Measurements from ENCODE around the gene ZBTB8OS.
"Not testable (repeated sequence)": the region's sequence is repeated elsewhere in the genome, so short reads cannot be mapped to it uniquely, and the experiment has no call there.

The ZBTB8OS gene

DNA sequence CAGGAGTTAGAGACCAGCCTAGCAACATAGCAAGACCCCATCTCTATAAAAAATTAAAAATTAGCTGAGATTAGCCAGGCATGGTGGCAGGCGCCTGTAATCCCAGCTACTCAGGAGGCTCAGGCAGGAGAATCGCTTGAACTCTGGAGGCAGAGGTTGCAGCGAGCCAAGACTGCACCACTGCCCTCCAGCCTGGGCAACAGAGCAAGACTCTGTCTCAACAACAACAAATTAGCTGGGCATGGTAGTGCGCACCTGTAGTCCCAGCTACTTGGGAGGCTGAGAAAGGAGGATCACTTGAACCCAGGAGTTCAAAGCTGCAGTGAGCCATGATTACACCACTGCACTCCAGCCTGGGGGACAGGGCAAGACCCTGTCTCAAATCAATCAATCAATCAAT is 20.2 kb downstream of the ZBTB8OS start:
- not testable (repeated sequence) for H3K4me3 Mint-ChIP-seq, ATAC-seq, H3K27ac Mint-ChIP-seq, H3K9me3 Mint-ChIP-seq, H3K27me3 Mint-ChIP-seq
- peaks cover 38% of the 10 kb centered on the region for H3K36me3 Mint-ChIP-seq
- peaks cover 17% of the 10 kb centered on the region for H3K4me1 Mint-ChIP-seq

DNA sequence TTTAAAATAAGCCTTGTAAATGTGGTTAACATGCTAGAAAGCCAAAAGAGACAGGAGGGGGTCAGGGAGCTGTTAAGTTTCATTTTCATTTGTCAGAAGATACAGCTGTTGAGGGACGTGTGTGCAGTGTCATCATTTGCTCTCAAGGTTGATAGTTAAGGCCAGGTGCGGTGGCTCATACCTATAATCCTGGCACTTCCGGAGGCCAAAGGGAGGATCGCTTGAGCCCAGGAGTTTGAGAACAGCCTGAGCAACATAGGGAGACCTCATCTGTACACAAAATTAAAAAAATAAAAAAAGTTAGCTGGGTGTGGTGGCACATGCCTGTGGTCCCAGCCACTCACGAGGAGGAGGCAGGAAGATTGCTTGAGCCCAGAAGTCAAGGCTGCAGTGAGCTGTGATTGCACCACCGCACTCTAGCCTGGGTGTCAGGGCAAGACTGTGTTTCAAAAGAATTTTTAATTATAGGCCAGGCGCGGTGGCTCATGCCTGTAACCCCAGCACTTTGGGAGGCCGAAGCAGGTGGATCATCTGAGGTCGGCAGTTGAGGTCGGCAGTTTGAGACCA is 22.7 kb downstream of the ZBTB8OS start:
- Mint-ChIP-seq H3K27me3 (no peaks in the 10 kb centered on the region), H3K4me1 (peaks cover 35% of the 10 kb centered on the region), H3K9me3 (peaks cover 2% of the 10 kb centered on the region), H3K4me3 (peak overlapping the region; percentile 66), H3K27ac (peak overlapping the region; percentile 89), H3K36me3 (peaks cover 52% of the 10 kb centered on the region)
- peak; percentile 75 for ATAC-seq

- ATAC-seq, result no peak
- H3K27me3 Mint-ChIP-seq, result no peaks in the 10 kb centered on the region
- H3K36me3 Mint-ChIP-seq, result peaks cover 61% of the 10 kb centered on the region
- H3K27ac Mint-ChIP-seq, result no peak overlapping the region
- peaks cover 37% of the 10 kb centered on the region for H3K4me1 Mint-ChIP-seq
- peaks cover 2% of the 10 kb centered on the region for H3K9me3 Mint-ChIP-seq
- no peak overlapping the region for H3K4me3 Mint-ChIP-seq
These were observed 24.2 kb downstream of the ZBTB8OS start for GRCh38 chr1:32626176-32626575.

GRCh38 chr1:32623775-32624174 is 26.6 kb downstream of the ZBTB8OS start:
- Mint-ChIP-seq H3K4me1 (peaks cover 37% of the 10 kb centered on the region), H3K9me3 (peaks cover 2% of the 10 kb centered on the region), H3K4me3 (no peak overlapping the region), H3K27ac (peak overlapping the region; percentile 53), H3K27me3 (no peaks in the 10 kb centered on the region), H3K36me3 (peaks cover 62% of the 10 kb centered on the region)
- no peak for ATAC-seq

DNA sequence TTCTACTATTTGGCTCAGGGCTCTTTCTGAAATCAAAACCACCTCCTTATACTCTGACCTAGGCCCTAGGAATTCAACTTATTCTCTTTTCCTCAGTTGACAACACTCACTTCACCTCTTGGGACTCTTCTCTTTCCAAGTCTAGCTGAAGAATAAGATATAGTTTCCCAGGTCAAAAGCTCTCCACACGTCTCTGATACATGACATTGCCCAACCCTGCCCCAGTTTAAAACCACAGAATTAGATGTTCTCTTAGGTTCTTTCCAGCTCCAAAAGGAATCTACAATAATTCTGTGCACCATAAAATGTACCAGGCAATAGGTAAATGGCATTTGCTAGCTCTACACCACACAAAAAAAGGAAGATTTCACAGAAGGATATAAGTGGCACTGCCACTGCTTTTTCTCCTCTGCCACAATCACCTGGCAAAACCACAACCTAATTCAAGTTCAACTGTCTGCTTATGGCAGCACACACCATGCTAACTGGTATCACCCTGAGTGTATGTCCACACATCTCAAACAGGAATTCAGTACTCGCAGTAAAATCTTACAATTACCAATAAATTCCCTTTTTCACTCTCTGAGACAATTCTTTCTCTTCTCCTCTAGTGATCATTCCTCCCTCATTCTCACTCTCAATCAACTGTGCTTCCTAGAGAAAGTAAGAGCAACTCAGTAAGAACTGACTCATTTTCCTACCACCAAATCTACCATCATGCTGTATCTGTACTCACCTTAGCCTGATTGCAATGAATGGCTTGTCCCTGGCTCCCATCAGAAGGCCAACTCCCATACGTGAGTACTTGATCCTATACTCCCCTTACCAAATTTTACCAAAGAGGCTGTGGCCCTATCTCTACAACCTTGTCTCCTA is 27.3 kb downstream of the ZBTB8OS start:
- Mint-ChIP-seq H3K9me3 (peaks cover 2% of the 10 kb centered on the region), H3K4me1 (peaks cover 32% of the 10 kb centered on the region), H3K27ac (peak overlapping the region; percentile 53), H3K27me3 (no peaks in the 10 kb centered on the region), H3K4me3 (no peak overlapping the region), H3K36me3 (peaks cover 61% of the 10 kb centered on the region)
- peak; percentile 53 for ATAC-seq

DNA sequence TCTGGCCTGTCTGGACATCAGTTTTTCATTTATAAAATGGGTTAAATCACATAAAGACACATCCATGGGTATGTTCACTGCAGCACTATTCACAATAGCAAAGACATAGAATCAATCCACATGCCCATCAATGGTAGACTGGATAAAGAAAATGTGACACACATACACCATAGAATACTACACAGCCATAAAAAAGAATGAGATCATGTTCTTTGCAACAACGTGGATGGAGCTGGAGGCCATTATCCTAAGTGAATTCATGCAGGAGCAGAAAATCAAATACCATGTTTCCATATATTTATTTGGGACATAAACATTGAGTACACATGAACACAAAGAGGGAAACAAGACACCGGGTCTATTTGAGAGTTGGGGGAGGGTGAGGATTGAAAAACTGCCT is 28.1 kb downstream of the ZBTB8OS start:
- H3K4me1 Mint-ChIP-seq, result peaks cover 23% of the 10 kb centered on the region

DNA sequence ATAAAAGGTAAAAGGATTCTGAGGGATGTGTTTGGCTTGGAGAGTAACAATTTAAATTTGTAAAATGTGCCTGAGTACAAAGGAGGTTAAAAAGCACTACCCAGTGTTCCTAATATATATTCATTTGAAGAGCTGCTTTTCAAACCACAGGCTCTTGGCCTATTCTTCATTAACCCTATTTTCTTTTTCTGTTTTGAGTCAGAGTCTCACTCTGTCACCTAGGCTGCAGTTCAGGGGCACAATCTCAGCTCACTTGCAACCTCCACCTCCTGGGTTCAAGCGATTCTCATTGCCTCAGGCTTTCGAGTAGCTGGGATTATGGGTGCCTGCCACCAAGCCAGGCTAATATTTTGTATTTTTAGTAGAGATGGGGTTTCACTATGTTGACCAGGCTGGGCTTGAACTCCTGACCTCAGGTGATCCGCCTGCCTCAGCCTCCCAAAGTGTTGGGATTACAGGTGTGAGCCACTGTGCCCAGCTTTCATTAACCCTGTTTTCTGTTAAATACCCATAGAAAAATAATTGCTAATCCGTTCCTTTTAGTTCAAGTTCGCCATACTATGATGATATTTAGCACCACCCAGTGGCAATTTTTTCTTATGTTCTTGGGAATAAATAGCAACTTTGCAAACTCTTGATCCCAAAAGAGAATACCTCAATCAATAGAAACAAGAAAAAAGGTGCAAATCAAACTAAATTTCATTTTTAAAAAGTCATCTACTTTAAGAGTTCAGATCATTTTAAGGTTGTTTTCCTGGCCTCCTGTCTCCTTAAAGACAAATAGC is 30.5 kb downstream of the ZBTB8OS start:
- Mint-ChIP-seq H3K36me3 (peaks cover 43% of the 10 kb centered on the region), H3K4me1 (peaks cover 20% of the 10 kb centered on the region), H3K27ac (no peak overlapping the region), H3K4me3 (no peak overlapping the region), H3K27me3 (no peaks in the 10 kb centered on the region), H3K9me3 (peaks cover 2% of the 10 kb centered on the region)
- ATAC-seq, result peak; percentile 74

More for the DNA sequence above, 28.1 kb downstream of the ZBTB8OS start:
- no peak overlapping the region for H3K27ac Mint-ChIP-seq
- no peak for ATAC-seq
- H3K27me3 Mint-ChIP-seq, result no peaks in the 10 kb centered on the region
- H3K36me3 Mint-ChIP-seq, result peaks cover 53% of the 10 kb centered on the region
- H3K9me3 Mint-ChIP-seq, result peaks cover 2% of the 10 kb centered on the region
- H3K4me3 Mint-ChIP-seq, result no peak overlapping the region

DNA sequence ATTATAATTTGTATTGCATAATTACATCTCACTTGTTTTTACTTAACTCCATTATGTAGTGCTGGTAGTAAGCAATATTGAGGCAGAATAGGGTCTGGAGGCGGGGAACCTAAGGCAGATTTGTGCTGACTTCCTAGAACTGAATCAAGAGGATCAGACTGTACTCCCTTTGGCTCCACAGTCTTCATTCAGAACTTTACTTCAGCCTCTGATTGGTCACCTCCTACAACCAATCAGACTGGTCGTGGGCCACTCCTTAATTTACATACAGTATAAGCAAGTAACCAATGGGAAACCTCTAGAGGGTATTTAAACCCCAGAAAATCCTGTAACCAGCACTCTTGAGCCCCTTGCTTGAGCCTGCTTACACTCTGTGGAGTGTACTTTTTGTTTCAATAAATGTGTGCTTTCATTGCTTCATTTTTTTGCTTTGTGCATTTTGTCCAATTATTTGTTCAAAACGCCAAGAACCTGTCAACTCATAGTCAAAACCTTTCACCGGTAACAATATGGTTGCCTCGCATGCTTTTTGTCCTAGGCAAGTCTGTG is 31.6 kb downstream of the ZBTB8OS start:
- H3K4me3 Mint-ChIP-seq, result no peak overlapping the region
- H3K36me3 Mint-ChIP-seq, result peaks cover 31% of the 10 kb centered on the region
- no peaks in the 10 kb centered on the region for H3K27me3 Mint-ChIP-seq
- no peak overlapping the region for H3K27ac Mint-ChIP-seq
- peaks cover 2% of the 10 kb centered on the region for H3K9me3 Mint-ChIP-seq
- H3K4me1 Mint-ChIP-seq, result peaks cover 13% of the 10 kb centered on the region
- no peak for ATAC-seq

DNA sequence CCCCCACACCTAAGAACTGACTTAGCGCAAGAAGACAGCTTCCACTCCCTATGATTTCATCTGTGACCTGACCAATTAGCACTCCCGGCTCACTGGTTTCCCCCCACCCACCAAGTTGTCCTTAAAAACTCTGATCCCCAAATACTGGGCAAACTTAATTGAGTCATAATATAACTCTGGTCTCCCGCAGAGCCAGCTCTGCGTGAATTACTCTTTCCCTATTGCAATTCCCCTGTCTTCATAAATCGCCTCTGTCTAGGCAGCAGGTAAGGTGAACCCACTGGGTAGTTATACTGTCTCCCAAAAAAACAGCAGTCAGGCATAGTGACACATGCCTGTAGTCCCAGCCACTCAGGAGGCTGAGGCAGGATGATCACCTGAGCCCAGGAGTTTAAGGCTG is 36.9 kb downstream of the ZBTB8OS start:
- H3K27ac Mint-ChIP-seq, result no peak overlapping the region
- no peaks in the 10 kb centered on the region for H3K27me3 Mint-ChIP-seq
- no peak overlapping the region for H3K4me3 Mint-ChIP-seq
- peaks cover 7% of the 10 kb centered on the region for H3K4me1 Mint-ChIP-seq
- ATAC-seq, result no peak
- no peaks in the 10 kb centered on the region for H3K36me3 Mint-ChIP-seq
- H3K9me3 Mint-ChIP-seq, result no peaks in the 10 kb centered on the region

- Mint-ChIP-seq H3K27me3 (no peaks in the 10 kb centered on the region), H3K27ac (no peak overlapping the region), H3K9me3 (no peaks in the 10 kb centered on the region), H3K4me1 (peaks cover 7% of the 10 kb centered on the region), H3K36me3 (no peaks in the 10 kb centered on the region), H3K4me3 (peak overlapping the region; percentile 66)
- ATAC-seq, result peak; percentile 92
These were observed 38.0 kb downstream of the ZBTB8OS start for GRCh38 chr1:32612189-32612881.

DNA sequence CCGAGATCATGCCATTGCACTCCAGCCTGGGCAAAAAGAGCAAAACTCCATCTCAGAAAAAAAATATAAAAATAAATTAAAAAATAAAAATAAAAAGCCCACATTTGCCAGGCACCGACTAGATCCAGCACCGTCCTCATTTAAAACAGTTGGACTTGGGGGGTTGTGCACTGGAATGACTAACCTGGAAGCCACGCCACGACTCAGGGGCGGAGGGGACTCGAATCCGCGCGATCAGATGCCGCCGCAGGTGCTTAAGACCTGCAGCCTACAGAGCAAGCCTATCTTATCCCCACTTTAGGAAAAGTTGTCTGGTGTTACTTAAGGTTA is 38.5 kb downstream of the ZBTB8OS start:
- H3K4me1 Mint-ChIP-seq, result peaks cover 7% of the 10 kb centered on the region
- H3K27ac Mint-ChIP-seq, result no peak overlapping the region
- H3K4me3 Mint-ChIP-seq, result peak overlapping the region; percentile 66
- H3K27me3 Mint-ChIP-seq, result no peaks in the 10 kb centered on the region
- H3K9me3 Mint-ChIP-seq, result no peaks in the 10 kb centered on the region
- no peaks in the 10 kb centered on the region for H3K36me3 Mint-ChIP-seq
- no peak for ATAC-seq

- H3K27ac Mint-ChIP-seq, result no peak overlapping the region
- no peak overlapping the region for H3K4me3 Mint-ChIP-seq
- no peak for ATAC-seq
- H3K9me3 Mint-ChIP-seq, result no peaks in the 10 kb centered on the region
- H3K27me3 Mint-ChIP-seq, result no peaks in the 10 kb centered on the region
- H3K36me3 Mint-ChIP-seq, result no peaks in the 10 kb centered on the region
- H3K4me1 Mint-ChIP-seq, result peaks cover 7% of the 10 kb centered on the region
These were observed 41.2 kb downstream of the ZBTB8OS start for GRCh38 chr1:32609180-32609579.

- no peaks in the 10 kb centered on the region for H3K36me3 Mint-ChIP-seq
- H3K27me3 Mint-ChIP-seq, result no peaks in the 10 kb centered on the region
- H3K9me3 Mint-ChIP-seq, result no peaks in the 10 kb centered on the region
- H3K4me3 Mint-ChIP-seq, result no peak overlapping the region
- no peak overlapping the region for H3K27ac Mint-ChIP-seq
- peak; percentile 16 for ATAC-seq
- no peaks in the 10 kb centered on the region for H3K4me1 Mint-ChIP-seq
These were observed 43.6 kb downstream of the ZBTB8OS start for GRCh38 chr1:32606565-32607371.

DNA sequence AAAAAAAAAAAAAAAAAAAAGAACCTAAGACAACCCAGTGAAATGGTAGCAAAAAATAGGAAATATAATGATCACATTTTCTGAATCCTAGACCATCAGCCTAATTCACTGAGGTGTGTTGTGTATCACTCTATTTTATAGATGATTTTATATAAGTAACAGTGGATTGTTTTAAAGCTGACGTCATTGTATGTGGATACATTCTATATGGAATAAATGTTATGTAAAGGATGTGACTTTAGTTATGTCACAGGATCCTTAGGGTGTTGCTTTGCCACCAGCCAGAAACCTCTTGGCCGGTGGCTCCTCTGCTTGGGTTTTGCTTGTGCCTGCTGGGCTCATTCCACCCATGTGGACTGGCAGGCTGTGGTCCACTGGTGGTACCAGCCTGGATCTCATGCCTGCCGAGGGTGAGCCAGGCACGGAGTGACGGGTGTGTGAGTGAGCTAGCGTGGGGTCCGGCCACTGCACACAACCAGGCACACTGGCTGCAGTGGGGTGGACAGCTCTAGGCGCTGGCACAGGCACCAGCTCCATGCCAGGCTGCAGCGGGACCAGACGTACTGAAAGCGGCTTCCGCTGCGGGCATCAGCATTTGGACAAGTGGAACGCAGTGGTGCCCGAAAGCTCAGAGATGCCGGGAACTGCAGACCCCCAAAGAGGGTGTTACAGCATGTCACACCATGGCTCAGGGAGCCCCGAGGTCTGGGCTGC is 44.5 kb downstream of the ZBTB8OS start:
- Mint-ChIP-seq H3K9me3 (no peaks in the 10 kb centered on the region), H3K36me3 (no peaks in the 10 kb centered on the region), H3K27me3 (no peaks in the 10 kb centered on the region), H3K27ac (no peak overlapping the region), H3K4me1 (no peaks in the 10 kb centered on the region), H3K4me3 (no peak overlapping the region)
- ATAC-seq, result no peak

Data from stimulated activated memory B cell treated with anti-CD40 and anti-IgM and Interleukin-4, amounts not matched to agents 10 μg/mL and 1 μg/mL and 100 μg/mL, for 72 hours (primary cell).